ENCODE measurements around the gene ANGEL1.

GRCh38 chr14:76812422-76813383 lies at the start of gene ANGEL1:
- no peak for TF ChIP-seq FOXM1 (IDR thresholded peaks at IDR 0.05; ENCODE audit: borderline replicate concordance, low read depth)
- peak; percentile 70; the same call in 1 of the 2 replicates for TF ChIP-seq TAF1 (IDR thresholded peaks at IDR 0.05; ENCODE audit: low read depth)
- TF ChIP-seq TEAD4 (IDR thresholded peaks at IDR 0.05), result no peak; the same call in 1 of the 2 replicates
- TF ChIP-seq YY1 (IDR thresholded peaks at IDR 0.05; ENCODE audit: low read depth), result peak; percentile 69
- TF ChIP-seq RAD21 (IDR thresholded peaks at IDR 0.05; ENCODE audit: low read depth), result no peak
- peak; percentile 96 for TF ChIP-seq MAX (IDR thresholded peaks at IDR 0.05)
- TF ChIP-seq EP300 (IDR thresholded peaks at IDR 0.05; ENCODE audit: borderline replicate concordance), result peak; percentile 69
- TF ChIP-seq NFIC (IDR thresholded peaks at IDR 0.05), result peak; percentile 37; the same call in 1 of the 2 replicates
- no peak for TF ChIP-seq CEBPB (IDR thresholded peaks at IDR 0.05)
- TF ChIP-seq CREB1 (IDR thresholded peaks at IDR 0.05; ENCODE audit: low read depth), result no peak
- peak; percentile 91 for TF ChIP-seq EGR1 (IDR thresholded peaks at IDR 0.05)
- TF ChIP-seq REST (IDR thresholded peaks at IDR 0.05; ENCODE audit: low read depth), result no peak
- TF ChIP-seq USF1 (IDR thresholded peaks at IDR 0.05), result peak; percentile 98
- peak; percentile 85 for TF ChIP-seq TCF12 (IDR thresholded peaks at IDR 0.05; ENCODE audit: low read depth)
